ENCODE results near the gene ZNF500.

DNA sequence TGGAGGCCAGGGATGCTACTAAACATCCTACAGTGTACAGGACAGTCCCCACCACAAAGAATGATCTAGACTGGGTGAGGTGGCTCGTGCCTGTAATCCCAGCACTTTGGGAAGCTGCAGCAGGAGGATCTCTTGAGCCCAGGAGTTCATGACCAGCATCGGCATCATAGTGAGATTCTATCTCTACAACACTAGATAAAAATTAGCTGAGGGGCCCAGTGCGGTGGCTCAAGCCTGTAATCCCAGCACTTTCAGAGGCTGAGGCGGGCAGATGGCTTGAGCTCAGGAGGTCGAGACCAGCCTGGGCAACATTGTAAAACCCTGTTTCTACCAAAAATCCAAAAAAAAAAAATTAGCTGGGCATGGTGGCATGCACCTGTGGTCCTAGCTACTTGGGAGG lies 5.4 kb upstream of the ZNF500 start:
- TF ChIP-seq POLR2A (IDR thresholded peaks at IDR 0.05): no peak
- TF ChIP-seq, protein P1, sequence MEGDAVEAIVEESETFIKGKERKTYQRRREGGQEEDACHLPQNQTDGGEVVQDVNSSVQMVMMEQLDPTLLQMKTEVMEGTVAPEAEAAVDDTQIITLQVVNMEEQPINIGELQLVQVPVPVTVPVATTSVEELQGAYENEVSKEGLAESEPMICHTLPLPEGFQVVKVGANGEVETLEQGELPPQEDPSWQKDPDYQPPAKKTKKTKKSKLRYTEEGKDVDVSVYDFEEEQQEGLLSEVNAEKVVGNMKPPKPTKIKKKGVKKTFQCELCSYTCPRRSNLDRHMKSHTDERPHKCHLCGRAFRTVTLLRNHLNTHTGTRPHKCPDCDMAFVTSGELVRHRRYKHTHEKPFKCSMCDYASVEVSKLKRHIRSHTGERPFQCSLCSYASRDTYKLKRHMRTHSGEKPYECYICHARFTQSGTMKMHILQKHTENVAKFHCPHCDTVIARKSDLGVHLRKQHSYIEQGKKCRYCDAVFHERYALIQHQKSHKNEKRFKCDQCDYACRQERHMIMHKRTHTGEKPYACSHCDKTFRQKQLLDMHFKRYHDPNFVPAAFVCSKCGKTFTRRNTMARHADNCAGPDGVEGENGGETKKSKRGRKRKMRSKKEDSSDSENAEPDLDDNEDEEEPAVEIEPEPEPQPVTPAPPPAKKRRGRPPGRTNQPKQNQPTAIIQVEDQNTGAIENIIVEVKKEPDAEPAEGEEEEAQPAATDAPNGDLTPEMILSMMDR (IDR thresholded peaks at IDR 0.05): no peak

Data from prostate gland (tissue), 2 donors.